Prostate gland (tissue), 2 donors: ENCODE results near the gene FGFBP3. TPM values are rescaled to one million over a fixed set of nuclear protein-coding genes. Genes with fewer than 3 reads are reported as not detected.
"Not testable (repeated sequence)": the region's sequence is repeated elsewhere in the genome, so short reads cannot be mapped to it uniquely, and the experiment has no call there.

ENCODE experiments used
- DNase-seq: peaks from one replicate; pipeline ENCODE4 v3.0.0-alpha.2; 2019; ENCODE audit warnings: low spot score
- H3K27ac ChIP-seq, 2 donors: fragments of 200-600 bp; sonication (generic); 2 replicates each; pipeline ENCODE4 v1.5.1; 2017 to 2019
- H3K27me3 ChIP-seq: fragments of 200-600 bp; sonication (generic); replicated peaks from 2 replicates; pipeline ENCODE4 v1.5.1; 2019; ENCODE audit not compliant: insufficient read depth
- H3K36me3 ChIP-seq, 2 donors: fragments of 200-600 bp; sonication (generic); 1 replicate in 1 of 2; 2 replicates in 1 of 2; pipeline versions ENCODE4 v1.5.1 to v1.8.1; 2017 to 2019
- H3K4me1 ChIP-seq: fragments of 200-600 bp; sonication (generic); replicated peaks from 2 replicates; pipeline ENCODE4 v1.5.1; 2019
- H3K4me3 ChIP-seq, 2 donors: fragments of 200-600 bp; sonication (generic); 2 replicates each; pipeline ENCODE4 v1.5.1; 2017 to 2019
- H3K9me3 ChIP-seq: fragments of 200-600 bp; sonication (generic); 2 replicates; pipeline ENCODE4 v1.5.1; 2017
- CTCF ChIP-seq, 4 experiments: fragments of 200-600 bp in 2 of 4; fragments of 450-650 bp in 2 of 4; sonication (generic) in 2 of 4; IDR thresholded peaks; 1 replicate in 3 of 4; 2 replicates in 1 of 4; pipeline ENCODE4 v1.5.1; 2016 to 2019; ENCODE audit warnings: antibody characterized with exemption in 4 of 4, mild to moderate bottlenecking in 2 of 4, moderate library complexity in 2 of 4
- POLR2A ChIP-seq: fragments of 450-650 bp; IDR thresholded peaks from one replicate; pipeline ENCODE4 v1.6.1; 2016; ENCODE audit warnings: antibody characterized with exemption, mild to moderate bottlenecking
- POLR2AphosphoS5 ChIP-seq: sonication (generic); formaldehyde crosslinking; IDR thresholded peaks from one replicate; pipeline ENCODE4 v1.6.1; 2017; ENCODE audit warnings: antibody characterized with exemption
- WGBS: methylation state at CpG from one replicate; pipeline ENCODE4 v1.1.5; 2018; 5-methylcytosine and 5-hydroxymethylcytosine counted together
- intact Hi-C: fragments of 100-400 bp; cut with DNase I; formaldehyde crosslinking; loops from one replicate; pipeline ENCODE4 v1.14.2; 2022
- total RNA-seq, 2 donors: library from RNA; depleted of rRNA; stranded (reverse); fragments of >200 nt; gene quantifications; one replicate each; pipeline ENCODE4 v1.1.0, GENCODE V29; 2016

The FGFBP3 gene
- total RNA-seq, 2 donors from 2014 or later: 2.3 to 3.4 TPM

GRCh38 chr10:91907033-91907594 lies 2.2 kb downstream of the FGFBP3 start:
- intact Hi-C loops: no loop called here
- H3K36me3 ChIP-seq: no peaks in the 10 kb centered on the region
- H3K9me3 ChIP-seq: no peaks in the 10 kb centered on the region
- WGBS: 86% methylated on average over 5 of the region's 5 CpGs
- TF ChIP-seq POLR2A: no peak
- no peak for TF ChIP-seq POLR2AphosphoS5
- TF ChIP-seq CTCF (IDR thresholded peaks at IDR 0.05): no peak
- H3K4me1 ChIP-seq: no peaks in the 10 kb centered on the region
- no peak overlapping the region for H3K27ac ChIP-seq
- H3K27me3 ChIP-seq: no peaks in the 10 kb centered on the region
- no peak for DNase-seq
- no peak overlapping the region for H3K4me3 ChIP-seq

DNA sequence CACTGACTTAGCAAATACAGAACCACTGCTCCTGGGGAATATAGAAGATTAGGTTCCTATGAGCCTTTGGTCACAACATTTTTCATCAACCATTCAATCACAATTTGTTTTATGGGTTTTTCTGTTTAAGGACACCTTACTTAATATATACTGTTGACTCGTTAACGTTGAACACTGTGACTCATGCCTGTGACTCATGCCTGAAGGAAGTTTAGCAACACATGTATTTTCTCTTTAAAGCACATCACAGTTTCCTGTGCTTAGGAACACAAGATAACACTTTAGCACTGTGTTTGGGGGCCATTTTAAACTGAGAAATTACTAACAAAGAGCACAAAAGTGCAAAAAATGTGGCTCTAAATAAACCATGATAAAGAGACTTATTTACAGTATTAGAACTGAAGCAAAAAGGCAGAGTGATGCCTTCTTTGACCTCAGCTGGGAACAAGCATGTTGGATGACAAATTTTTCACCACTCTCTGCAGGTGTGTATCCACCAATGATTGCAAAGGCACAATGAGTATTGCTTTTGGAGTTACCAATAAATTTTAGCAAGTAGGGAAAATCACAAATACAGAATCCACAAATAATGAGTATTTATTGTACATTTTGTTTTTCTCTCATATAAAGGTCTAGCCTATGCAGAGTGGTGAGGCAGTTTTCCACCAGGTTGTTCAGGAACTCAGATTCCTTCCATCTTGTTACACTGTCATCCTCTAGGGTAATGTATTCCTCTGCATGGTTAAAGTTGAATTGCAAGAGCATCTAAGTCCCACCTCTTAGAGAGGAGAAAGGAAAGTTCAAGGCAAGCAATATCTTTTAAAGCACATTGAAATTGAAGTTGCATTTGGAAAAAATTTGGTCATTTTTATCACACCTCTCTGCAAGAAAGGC lies 7.3 kb downstream of the FGFBP3 start:
- 0% methylated on average over 2 of the region's 2 CpGs for WGBS
- Histone ChIP-seq H3K27me3 (no peaks in the 10 kb centered on the region), H3K4me3 (no peak overlapping the region), H3K4me1 (no peaks in the 10 kb centered on the region), H3K36me3 (no peaks in the 10 kb centered on the region), H3K9me3 (no peaks in the 10 kb centered on the region), H3K27ac (no peak overlapping the region)
- no peak for TF ChIP-seq POLR2A
- TF ChIP-seq POLR2AphosphoS5: peak; percentile 40
- intact Hi-C loops: no loop called here
- peak; percentile 36 for DNase-seq

- H3K27me3 ChIP-seq: no peaks in the 10 kb centered on the region
- intact Hi-C loops: no loop called here
- WGBS: 77% methylated on average over 8 of the region's 8 CpGs
- no peak for DNase-seq
- no peaks in the 10 kb centered on the region for H3K4me1 ChIP-seq
- H3K36me3 ChIP-seq: no peaks in the 10 kb centered on the region
- no peaks in the 10 kb centered on the region for H3K9me3 ChIP-seq
- H3K27ac ChIP-seq: no peak overlapping the region
- no peak overlapping the region for H3K4me3 ChIP-seq
- no peak for TF ChIP-seq CTCF (IDR thresholded peaks at IDR 0.05)
- TF ChIP-seq POLR2A: no peak
- no peak for TF ChIP-seq POLR2AphosphoS5
Observed at GRCh38 chr10:91897421-91897820, 11.9 kb downstream of the FGFBP3 start.

- no peaks in the 10 kb centered on the region for H3K9me3 ChIP-seq
- no peak for TF ChIP-seq POLR2A
- TF ChIP-seq CTCF (IDR thresholded peaks at IDR 0.05): no peak
- TF ChIP-seq POLR2AphosphoS5: no peak
- H3K27me3 ChIP-seq: no peaks in the 10 kb centered on the region
- H3K4me3 ChIP-seq: no peak overlapping the region
- no peak for DNase-seq
- no peaks in the 10 kb centered on the region for H3K4me1 ChIP-seq
- WGBS: 95% methylated on average over 3 of the region's 3 CpGs
- H3K36me3 ChIP-seq: no peaks in the 10 kb centered on the region
- no peak overlapping the region for H3K27ac ChIP-seq
- intact Hi-C loops: no loop called here
Observed at GRCh38 chr10:91896212-91896756, 13.0 kb downstream of the FGFBP3 start.

DNA sequence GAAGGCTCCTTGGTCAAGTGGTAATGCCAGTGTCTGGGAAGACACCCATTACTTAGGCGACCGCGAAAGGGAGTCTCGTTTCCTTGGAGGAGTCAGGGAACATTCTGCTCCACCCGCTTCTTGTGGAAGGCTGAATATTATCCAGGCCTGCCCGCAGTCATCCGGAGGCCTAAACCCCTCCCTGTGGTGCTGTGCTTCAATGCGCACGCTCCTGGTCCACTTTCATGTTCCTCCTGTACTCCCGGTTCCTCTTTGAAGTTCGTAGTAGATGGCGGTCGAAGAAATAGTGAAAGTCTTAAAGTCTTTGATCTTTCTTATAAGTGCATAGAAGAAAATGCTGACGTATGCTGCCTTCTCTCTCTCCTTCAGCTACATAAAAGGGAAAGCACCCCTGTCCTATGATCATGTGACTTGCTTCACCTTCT lies 15.0 kb downstream of the FGFBP3 start:
- H3K9me3 ChIP-seq, H3K36me3 ChIP-seq, DNase-seq, H3K4me3 ChIP-seq, intact Hi-C loops, H3K27me3 ChIP-seq, H3K27ac ChIP-seq, H3K4me1 ChIP-seq: not testable (repeated sequence)
- WGBS: 80% methylated on average over 14 of the region's 14 CpGs
